NCI-H2171 treated with DMSO at 0.1 percent for 48 hours (cell line): ENCODE results near the gene PRUNE2.
"Not testable (repeated sequence)": the region's sequence is repeated elsewhere in the genome, so short reads cannot be mapped to it uniquely, and the experiment has no call there.

Source experiments
- DNase-seq: peaks from one replicate; lab custom pipeline; 2025; lab: John Stamatoyannopoulos, UW

Gene PRUNE2

DNA sequence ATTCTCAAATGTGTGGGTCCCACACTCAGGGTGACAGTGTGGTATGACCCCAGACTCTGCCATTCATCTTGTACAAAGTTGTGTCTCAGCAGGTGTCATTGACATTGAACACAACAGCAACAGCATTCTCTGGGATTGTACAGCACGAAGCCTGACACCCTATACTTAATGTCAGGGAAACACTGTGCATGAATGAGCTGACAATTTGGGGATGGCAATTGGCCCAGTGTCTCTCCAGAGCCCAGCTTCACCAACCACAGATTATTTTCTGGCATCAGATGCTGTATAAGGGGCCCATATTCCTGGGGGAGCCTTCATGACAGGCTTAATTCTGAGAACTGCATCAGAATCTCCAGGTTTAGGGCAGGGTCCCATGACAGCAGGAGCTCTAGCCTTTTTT lies 303.7 kb downstream of the PRUNE2 start:
- no peak for DNase-seq

GRCh38 chr9:76600007-76600615 lies 305.8 kb downstream of the PRUNE2 start:
- no peak for DNase-seq

DNA sequence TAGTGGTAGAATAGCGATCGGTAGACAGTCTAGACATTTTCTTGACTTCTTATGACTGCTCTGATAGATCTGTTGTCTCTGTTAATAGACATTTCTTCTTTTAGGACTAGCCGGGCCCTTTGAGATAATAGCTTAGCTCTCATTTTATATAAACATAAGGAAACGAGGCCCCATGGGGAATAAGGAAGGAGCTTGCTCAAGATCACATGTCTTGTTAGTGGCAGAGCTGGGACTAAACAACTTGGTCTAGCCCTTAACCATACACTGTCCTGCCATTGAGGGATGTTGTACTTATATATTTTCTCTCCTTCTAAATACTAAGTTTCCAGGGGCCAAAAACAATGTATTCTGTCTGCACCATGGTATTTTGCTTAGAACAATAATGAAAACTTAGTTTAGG lies 306.9 kb downstream of the PRUNE2 start:
- no peak for DNase-seq

DNA sequence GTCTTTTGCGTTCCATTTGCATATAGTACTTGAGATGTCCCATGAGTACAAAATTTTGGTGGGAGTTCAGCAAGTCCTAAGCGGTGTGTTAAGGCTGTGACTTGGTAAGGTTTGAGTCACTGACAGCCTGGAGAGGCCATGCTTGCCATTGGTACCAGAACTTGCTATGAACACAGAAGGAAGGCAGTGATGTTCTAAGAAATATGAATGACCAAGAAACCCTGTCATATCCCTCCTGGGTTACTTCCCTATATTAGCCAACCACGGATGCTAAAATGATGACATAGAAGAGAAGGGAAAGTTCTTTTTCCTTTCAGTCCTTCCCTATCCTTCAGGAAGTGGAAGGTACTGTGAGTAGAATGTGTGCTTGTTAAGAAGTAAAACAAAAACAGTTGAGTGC lies 310.3 kb downstream of the PRUNE2 start:
- DNase-seq = no peak

GRCh38 chr9:76594764-76595424 lies 311.0 kb downstream of the PRUNE2 start:
- no peak for DNase-seq

GRCh38 chr9:76593961-76594735 lies 311.8 kb downstream of the PRUNE2 start:
- not testable (repeated sequence) for DNase-seq

DNA sequence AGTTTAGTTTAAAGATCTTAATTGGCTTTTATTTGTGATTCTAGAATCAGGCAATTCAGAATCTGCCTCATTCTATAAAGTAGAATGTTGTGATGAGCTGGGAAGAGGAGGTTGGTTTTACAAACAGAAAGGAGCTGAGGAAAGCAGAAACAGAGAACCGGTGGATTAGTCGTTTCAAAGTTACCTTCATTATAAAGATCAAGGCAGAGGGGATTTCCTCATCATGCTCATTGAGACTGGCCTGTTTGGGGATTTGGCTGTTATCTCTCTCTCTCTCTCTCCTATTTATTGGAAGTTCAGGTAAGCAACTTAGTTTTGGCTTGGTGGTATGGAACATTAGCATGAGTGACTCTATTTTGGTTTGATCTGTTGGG lies 313.0 kb downstream of the PRUNE2 start:
- DNase-seq = no peak

GRCh38 chr9:76592091-76592973 lies 313.6 kb downstream of the PRUNE2 start:
- DNase-seq = no peak

- no peak for DNase-seq
Measured at GRCh38 chr9:76591256-76591950, 314.5 kb downstream of the PRUNE2 start.

DNA sequence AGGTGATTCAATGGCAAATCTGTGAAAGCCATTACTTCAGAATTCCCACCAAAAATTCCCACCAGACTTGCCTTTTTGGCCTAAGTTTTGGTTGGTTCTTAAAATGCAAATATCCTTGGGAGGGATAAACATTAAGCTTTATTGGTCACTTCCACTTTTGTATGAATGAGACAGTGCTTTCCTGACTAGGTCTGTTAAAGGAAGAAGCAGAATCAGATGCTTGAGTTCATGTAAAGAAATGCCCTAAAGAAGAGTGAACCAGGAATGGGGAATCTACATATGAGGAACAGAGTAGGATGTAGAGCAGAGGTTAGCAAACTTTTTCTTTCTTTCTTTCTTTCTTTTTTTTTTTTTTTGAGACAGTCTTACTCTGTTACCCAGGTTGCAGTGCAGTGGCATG lies 317.6 kb downstream of the PRUNE2 start:
- no peak for DNase-seq

DNA sequence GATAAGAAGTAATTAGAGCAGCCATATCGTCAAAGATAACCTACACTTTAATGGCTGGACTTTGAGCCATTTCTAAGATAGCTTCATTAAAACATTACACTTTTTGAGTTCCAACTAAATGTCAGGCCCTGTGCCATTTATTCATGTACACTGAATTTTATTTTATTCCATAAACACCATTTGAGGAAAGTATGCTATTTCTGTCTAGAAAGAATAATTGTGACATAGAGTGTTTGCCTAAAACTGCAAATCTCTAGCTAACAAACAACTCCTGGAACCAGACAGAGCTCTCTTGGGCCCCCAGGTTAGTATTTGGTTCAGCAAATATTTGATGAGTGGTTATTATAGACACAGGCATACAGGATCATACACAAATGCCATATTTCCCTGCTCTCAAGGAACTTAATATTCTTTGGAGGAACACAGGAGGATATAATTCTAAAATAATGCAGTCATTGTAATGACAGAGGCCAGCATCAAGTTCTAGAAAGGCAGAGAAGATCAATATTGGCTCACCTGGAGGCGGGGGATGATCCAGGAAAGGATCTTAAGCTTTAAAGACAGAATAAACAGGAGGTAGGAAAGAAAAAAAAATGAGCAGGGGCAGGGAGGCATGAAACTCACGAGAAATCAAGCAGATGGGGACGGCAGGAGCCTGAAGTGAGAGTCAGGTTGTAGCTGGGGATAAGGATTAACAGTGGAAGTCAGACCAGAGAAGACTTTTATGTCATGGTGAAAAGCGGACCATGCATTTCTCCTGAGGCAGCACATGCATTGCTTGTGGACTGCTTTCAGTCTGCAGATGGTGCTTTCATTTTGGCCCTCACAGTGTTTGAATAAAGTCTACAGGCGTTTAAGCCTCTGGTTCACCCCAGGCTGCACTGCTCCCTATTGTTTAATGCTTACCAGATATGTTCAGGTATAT lies 319.3 kb downstream of the PRUNE2 start:
- DNase-seq = no peak

DNA sequence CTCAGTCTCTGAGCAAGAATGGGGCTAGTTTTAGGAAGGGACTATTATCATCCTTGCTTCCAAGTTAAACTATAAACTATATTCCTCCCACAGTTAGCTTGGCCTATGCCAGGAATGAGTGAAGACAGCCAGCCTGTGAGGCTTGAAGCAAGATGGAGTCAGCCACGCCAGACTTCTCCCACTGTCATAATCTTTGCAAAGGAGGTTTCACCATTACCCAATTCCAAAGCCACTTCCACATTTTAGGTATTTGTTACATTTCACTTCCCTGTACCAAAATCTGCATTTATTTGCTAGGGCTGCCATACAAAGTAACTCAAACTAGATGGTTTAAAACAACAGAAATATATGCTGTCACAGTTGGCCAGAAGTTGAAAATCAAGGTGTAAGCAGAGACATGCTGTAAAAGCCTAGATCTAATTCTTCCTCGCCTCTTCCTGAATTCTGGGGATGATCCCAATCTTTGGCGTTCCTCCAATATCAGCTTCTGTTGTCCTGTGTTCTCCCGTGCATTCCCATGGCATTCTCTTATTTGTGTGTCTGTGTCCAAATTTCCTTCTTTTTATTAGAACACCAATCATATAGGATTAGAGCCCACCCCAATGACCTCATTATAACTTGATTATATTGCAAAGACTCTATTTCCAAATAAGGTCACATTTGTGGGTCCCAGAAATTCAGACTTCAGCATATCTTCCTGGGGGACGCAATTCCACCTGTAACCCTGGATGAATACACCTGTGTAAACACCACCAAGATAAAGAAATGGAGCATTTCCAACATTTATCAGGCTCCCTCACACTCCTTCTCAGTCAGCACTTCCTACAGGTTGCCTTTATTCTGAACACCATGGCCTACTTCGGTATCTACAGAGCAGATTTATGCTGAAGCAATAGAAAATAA lies 320.2 kb downstream of the PRUNE2 start:
- no peak for DNase-seq

GRCh38 chr9:76583256-76583655 lies 322.7 kb downstream of the PRUNE2 start:
- DNase-seq = no peak

DNA sequence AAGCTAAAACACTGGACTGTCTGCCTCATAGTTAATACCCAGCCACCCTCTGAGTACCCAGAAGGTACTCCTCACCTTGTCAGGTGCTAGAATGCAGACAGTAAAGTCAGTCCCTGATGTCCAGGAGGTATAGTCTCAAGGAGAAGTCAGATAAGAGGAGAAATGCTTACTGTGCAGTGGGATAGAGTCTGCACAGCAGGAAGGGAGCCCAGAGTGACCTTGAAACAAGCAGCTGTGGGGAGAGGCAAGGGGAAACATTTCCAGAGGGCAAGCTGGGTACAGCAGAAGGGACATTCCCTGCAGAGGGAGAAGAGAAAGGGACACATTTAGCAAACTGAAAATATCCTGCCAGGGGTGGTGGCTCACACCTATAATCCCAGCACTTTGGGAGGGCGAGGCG lies 324.2 kb downstream of the PRUNE2 start:
- DNase-seq = no peak

GRCh38 chr9:76580820-76581219 lies 325.1 kb downstream of the PRUNE2 start:
- DNase-seq = no peak

GRCh38 chr9:76580188-76580587 lies 325.7 kb downstream of the PRUNE2 start:
- no peak for DNase-seq

DNA sequence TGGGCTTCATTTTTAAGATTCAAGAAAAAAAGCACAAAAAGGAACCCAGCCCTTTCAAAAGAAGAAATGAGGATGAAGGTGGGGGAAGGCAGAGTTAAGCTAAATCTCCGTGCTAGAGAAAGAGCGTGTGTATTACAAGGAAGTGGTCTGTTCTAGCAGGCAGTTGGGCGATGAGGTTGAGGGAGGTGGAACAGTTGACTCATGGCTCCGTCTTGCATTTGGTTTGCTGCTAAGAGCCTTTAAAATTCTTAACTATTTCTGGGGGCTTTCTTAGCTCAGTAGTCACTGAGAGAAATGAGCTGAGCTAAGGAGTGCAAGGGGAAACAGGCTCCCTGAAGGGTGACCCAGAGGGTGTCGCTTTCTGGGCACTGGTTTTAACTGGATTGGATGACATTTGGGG lies 329.6 kb downstream of the PRUNE2 start:
- DNase-seq = no peak

- DNase-seq = no peak
Measured at GRCh38 chr9:76575761-76576160, 330.2 kb downstream of the PRUNE2 start.

- no peak for DNase-seq
Measured at GRCh38 chr9:76573905-76574760, 331.8 kb downstream of the PRUNE2 start.
